ENCODE results near the gene NEAT1. TPM values are rescaled to one million over a fixed set of nuclear protein-coding genes. Genes with fewer than 3 reads are reported as not detected.

The NEAT1 gene
- total and polyA plus RNA-seq, 2 of the 8 experiments (the other 6 are each of a cell fraction or from before 2014, with no cell fraction given) = 2.4 to 10.7 TPM

- Histone ChIP-seq H2BK5ac (ENCODE audit: low read depth, low read length) (no peak overlapping the region), H4K5ac (ENCODE audit: insufficient read length, low read depth, low read length) (no peak overlapping the region), H3K4me1 (replicated peaks in 1 of 4; ENCODE audit: control insufficient read depth in 3 of 4, insufficient read depth in 4 of 4, low read length in 3 of 4) (peaks cover 0 to 7% (median 5%) of the 10 kb centered on the region in 4 experiments; a peak in 4 of 7 replicates), H3K79me2 (ENCODE audit: control insufficient read depth in 1 of 2, insufficient read depth in 2 of 2, low read length in 2 of 2) (0 out of 4 replicates have a peak, but pooled peaks cover 0 to 7% of the 10 kb centered on the region in 2 experiments), H4K8ac (ENCODE audit: extremely low read depth, insufficient read depth, low read length) (no peak overlapping the region), H3K79me1 (ENCODE audit: low read depth, low read length) (peaks cover 3% of the 10 kb centered on the region; the same call in 1 of the 2 replicates), H2BK120ac (replicated peaks; ENCODE audit: low read depth, low read length) (no peak overlapping the region), H3K4me2 (ENCODE audit: insufficient read depth in 1 of 2, low read depth in 2 of 2, low read length in 2 of 2) (no peak overlapping the region), H3K36me3 (ENCODE audit: control insufficient read depth in 2 of 4, insufficient read depth in 4 of 4, low read length in 3 of 4) (no peaks in the 10 kb centered on the region), H3K4me3 (ENCODE audit: extremely low read depth in 1 of 4, insufficient read depth in 2 of 4, low read depth in 3 of 4, low read length in 4 of 4) (no peak overlapping the region), H3K18ac (ENCODE audit: extremely low read depth, low read length) (no peak overlapping the region), H2BK12ac (ENCODE audit: low read depth, low read length) (no peak overlapping the region), H3K23ac (ENCODE audit: insufficient read length) (no peak overlapping the region), H3K27me3 (replicated peaks in 1 of 4; ENCODE audit: control insufficient read depth in 3 of 4, extremely low read depth in 1 of 4, insufficient read depth in 3 of 4, low read length in 3 of 4) (no peaks in the 10 kb centered on the region), H3K9ac (replicated peaks in 1 of 4; ENCODE audit: extremely low read depth in 1 of 4, low read depth in 3 of 4, low read length in 3 of 4) (no peak overlapping the region), H3K27ac (ENCODE audit: low read depth, low read length) (no peak overlapping the region), H3K4ac (replicated peaks; ENCODE audit: insufficient read length, low read depth, low read length) (no peak overlapping the region), H3K23me2 (ENCODE audit: low read depth, low read length) (peaks cover 9% of the 10 kb centered on the region), H2AK5ac (ENCODE audit: low read depth, low read length) (no peak overlapping the region), H3K56ac (replicated peaks; ENCODE audit: insufficient read length, low read depth, low read length) (no peak overlapping the region), H2BK15ac (ENCODE audit: low read length) (no peak overlapping the region), H3K14ac (ENCODE audit: insufficient read length) (no peak overlapping the region), H2AFZ (ENCODE audit: low read length) (no peak overlapping the region), H2BK20ac (ENCODE audit: low read length) (no peak overlapping the region), H3K9me3 (ENCODE audit: insufficient read depth in 2 of 2, low read depth in 1 of 2, low read length in 1 of 2) (no peaks in the 10 kb centered on the region), H4K91ac (replicated peaks; ENCODE audit: insufficient read length, low read length) (no peak overlapping the region), H4K20me1 (replicated peaks in 1 of 2; ENCODE audit: control insufficient read depth in 1 of 2, insufficient read depth in 2 of 2, low read length in 2 of 2) (no peaks in the 10 kb centered on the region)
- FAIRE-seq = no peak
- WGBS, 2 experiments (ENCODE audit: extremely low coverage in 1 of 2, insufficient coverage in 1 of 2, insufficient read length in 1 of 2, insufficient replicate concordance in 2 of 2, low coverage in 1 of 2, low lambda C conversion rate in 2 of 2, missing lambda C conversion rate in 1 of 2) = 89% methylated on average over 7 of the region's 7 CpGs; no CpG with 5 or more reads in 1 of the 2 experiments
- DNase-seq (ENCODE audit: low read depth in 1 of 2, low spot score in 2 of 2) = no peak
- POLR2A ChIA-PET (ENCODE audit: partially characterized antibody) = interaction anchor here (1.4 to 26.0 kb wide), 2 partner anchors 24 to 65 kb away, joined by 3 to 1447 read pairs; partner anchors contain the start of gene MALAT1
- TF ChIP-seq GTF2F1 (IDR thresholded peaks at IDR 0.05; ENCODE audit: borderline replicate concordance, low read depth, low read length) (no peak), TEAD4 (IDR thresholded peaks at IDR 0.05; ENCODE audit: low read depth, low read length) (0 out of 2 replicates have a peak, but pooled peaks have one; percentile 9)
- CTCF ChIA-PET (ENCODE audit: partially characterized antibody) = interaction anchor here (0.6 to 26.0 kb wide), 8 partner anchors 13 to 158 kb away, joined by 3 to 809 read pairs (median 11); partner anchors contain the start of genes MALAT1 and NEAT1
These were observed 50.8 kb downstream of the NEAT1 start for GRCh38 chr11:65473278-65473860.

Measured in H1 (cell line).